SK-N-SH (cell line): ENCODE data around the gene TXNDC5. TPM values are rescaled to one million over a fixed set of nuclear protein-coding genes. Genes with fewer than 3 reads are reported as not detected.

Experiments used
- CTCF ChIA-PET: fragments of 300-600, 350-600 bp; formaldehyde crosslinking; extraction: SDS; loops from one replicate; lab custom pipeline; 2021; lab: Yijun Ruan, JAX
- POLR2A ChIA-PET: fragments of 350-600 bp; sonication (Branson Sonifier 250); formaldehyde crosslinking; extraction: SDS; loops from one replicate; lab custom pipeline; 2020; ENCODE audit warnings: antibody characterized with exemption, inconsistent platforms; lab: Yijun Ruan, JAX
- DNase-seq: peaks from one replicate; pipeline ENCODE4 v3.0.0; 2012
- H2AFZ ChIP-seq: fragments of 200-600 bp; sonication (generic); 2 replicates; pipeline ENCODE4 v1.8.1; 2016; ENCODE audit warnings: antibody characterized with exemption, mild to moderate bottlenecking, low read depth
- H3F3A ChIP-seq: fragments of 200-600 bp; sonication (generic); replicated peaks from 2 replicates; pipeline ENCODE3; 2016; ENCODE audit warnings: antibody characterized with exemption, mild to moderate bottlenecking; ENCODE audit not compliant: insufficient read depth
- H3K27ac ChIP-seq, 2 experiments: fragments of 200-500 bp in 1 of 2; fragments of 200-600 bp in 1 of 2; sonication (Bioruptor generic) in 1 of 2; sonication (generic), shearing (Covaris generic) in 1 of 2; 2 replicates each; pipeline versions ENCODE4 v1.5.1 to v1.6.1; 2014 to 2016; ENCODE audit warnings: low read depth in 2 of 2, inconsistent platforms in 1 of 2, low read length in 1 of 2, mild to moderate bottlenecking in 1 of 2, mixed read lengths in 1 of 2
- H3K27me3 ChIP-seq: fragments of 200-600 bp; sonication (generic), shearing (Covaris generic); 2 replicates; pipeline ENCODE4 v1.6.1; 2016; ENCODE audit warnings: mixed run types; ENCODE audit not compliant: insufficient read depth
- H3K36me3 ChIP-seq, 2 experiments: fragments of 200-500 bp in 1 of 2; fragments of 200-600 bp in 1 of 2; sonication (Bioruptor generic) in 1 of 2; sonication (generic) in 1 of 2; replicated peaks in 1 of 2; 2 replicates each; pipeline versions ENCODE3 to v1.5.1; 2014 to 2016; ENCODE audit warnings: low read length in 1 of 2, mild to moderate bottlenecking in 1 of 2; ENCODE audit not compliant: insufficient read depth in 2 of 2, control insufficient read depth in 1 of 2
- H3K4me1 ChIP-seq, 2 experiments: fragments of 200-500 bp in 1 of 2; fragments of 200-600 bp in 1 of 2; sonication (Bioruptor generic) in 1 of 2; sonication (generic), shearing (Covaris generic) in 1 of 2; 2 replicates each; pipeline versions ENCODE4 v1.5.1 to v1.6.1; 2014 to 2016; ENCODE audit warnings: low read depth in 1 of 2, low read length in 1 of 2, mixed run types in 1 of 2; ENCODE audit not compliant: insufficient read depth in 2 of 2, control insufficient read depth in 1 of 2
- H3K4me2 ChIP-seq: fragments of 200-600 bp; sonication (generic), shearing (Covaris generic); 2 replicates; pipeline ENCODE4 v1.6.1; 2017; ENCODE audit warnings: mixed run types
- H3K4me3 ChIP-seq, 2 experiments: fragments of 200-500 bp in 1 of 2; fragments of 200-600 bp in 1 of 2; sonication (Bioruptor generic) in 1 of 2; sonication (generic), shearing (Covaris generic) in 1 of 2; 2 replicates each; pipeline versions ENCODE4 v1.5.1 to v1.8.1; 2014 to 2016; ENCODE audit warnings: low read depth in 2 of 2, inconsistent platforms in 1 of 2, low read length in 1 of 2, mild to moderate bottlenecking in 1 of 2, mixed read lengths in 1 of 2, moderate library complexity in 1 of 2
- H3K79me2 ChIP-seq: fragments of 200-600 bp; sonication (generic); 2 replicates; pipeline ENCODE4 v1.8.1; 2017; ENCODE audit warnings: mild to moderate bottlenecking; ENCODE audit not compliant: insufficient read depth
- H3K9ac ChIP-seq: fragments of 200-600 bp; sonication (generic); 2 replicates; pipeline ENCODE4 v1.6.1; 2017; ENCODE audit warnings: mixed run types
- H3K9me2 ChIP-seq: fragments of 200-600 bp; sonication (generic); 2 replicates; pipeline ENCODE4 v1.6.1; 2017; ENCODE audit warnings: mixed run types
- H3K9me3 ChIP-seq: fragments of 200-600 bp; sonication (generic); 2 replicates; pipeline ENCODE4 v1.6.1; 2017; ENCODE audit warnings: mixed run types, mild to moderate bottlenecking, moderate library complexity
- H4K20me1 ChIP-seq: fragments of 200-600 bp; sonication (generic); 2 replicates; pipeline ENCODE4 v1.6.1; 2017; ENCODE audit warnings: mild to moderate bottlenecking, mixed run types; ENCODE audit not compliant: insufficient read depth
- CHD2 ChIP-seq: fragments of 150-350 bp; IDR thresholded peaks from 2 replicates; pipeline ENCODE4 v1.6.1; 2018; ENCODE audit warnings: low read length; ENCODE audit not compliant: partially characterized antibody
- ELF1 ChIP-seq: IDR thresholded peaks from 2 replicates; pipeline ENCODE4 v1.4.0; 2012
- EP300 ChIP-seq, 2 experiments: IDR thresholded peaks; 2 replicates each; pipeline versions ENCODE4 v1.4.0 to v1.6.1; 2012; ENCODE audit warnings: borderline replicate concordance in 1 of 2, low read depth in 1 of 2, low read length in 1 of 2
- EZH2phosphoT487 ChIP-seq: fragments of 200-600 bp; sonication (generic); IDR thresholded peaks from 2 replicates; pipeline ENCODE4 v1.6.1; 2017; ENCODE audit warnings: low read depth, mixed run types, mild to moderate bottlenecking, antibody characterized with exemption, moderate library complexity, borderline replicate concordance
- FOSL2 ChIP-seq: IDR thresholded peaks from 2 replicates; pipeline ENCODE4 v1.4.0; 2012; ENCODE audit warnings: low read depth, mild to moderate bottlenecking, moderate library complexity, borderline replicate concordance
- GATA2 ChIP-seq: sonication (generic); formaldehyde crosslinking; IDR thresholded peaks from 2 replicates; pipeline ENCODE4 v1.5.0; 2020; ENCODE audit warnings: mild to moderate bottlenecking, missing genetic modification reagents
- JUND ChIP-seq: IDR thresholded peaks from 2 replicates; pipeline ENCODE4 v1.4.0; 2012
- MEF2A ChIP-seq: IDR thresholded peaks from 2 replicates; pipeline ENCODE4 v1.4.0; 2012; ENCODE audit warnings: low read depth, borderline replicate concordance
- MXI1 ChIP-seq: IDR thresholded peaks from 2 replicates; pipeline ENCODE4 v1.6.1; 2012; ENCODE audit warnings: mild to moderate bottlenecking, low read depth, low read length, improper control_type of control experiment
- NRF1 ChIP-seq: IDR thresholded peaks from 2 replicates; pipeline ENCODE4 v1.6.1; 2012; ENCODE audit warnings: low read depth, mild to moderate bottlenecking, low read length
- POLR2AphosphoS5 ChIP-seq: IDR thresholded peaks from 2 replicates; pipeline ENCODE4 v1.6.1; 2012; ENCODE audit warnings: low read depth, low read length
- RAD21 ChIP-seq: IDR thresholded peaks from 2 replicates; pipeline ENCODE4 v1.6.1; 2012; ENCODE audit warnings: mild to moderate bottlenecking, low read length
- SMC3 ChIP-seq: IDR thresholded peaks from 2 replicates; pipeline ENCODE4 v1.6.1; 2012; ENCODE audit warnings: low read depth, low read length, improper control_type of control experiment
- WGBS: methylation state at CpG from one replicate; pipeline ENCODE4 v1.1.6; 2017; ENCODE audit warnings: low lambda C conversion rate; 5-methylcytosine and 5-hydroxymethylcytosine counted together
- polyA plus RNA-seq, 3 experiments: library from polyadenylated mRNA; depleted of rRNA; stranded (reverse); fragments of >200 nt; gene quantifications; 2 replicates each; pipeline ENCODE4 v1.2.3, GENCODE V29; 2012
- TF ChIP-seq, protein P1 (sequence below): IDR thresholded peaks from 2 replicates; pipeline ENCODE4 v1.4.0; 2012; ENCODE audit warnings: low read depth
- TF ChIP-seq, protein P2 (sequence below): fragments of 150-350 bp; IDR thresholded peaks from 2 replicates; pipeline ENCODE4 v1.6.1; 2017; ENCODE audit warnings: antibody characterized with exemption, low read length, low read depth, borderline replicate concordance
- TF ChIP-seq, protein P3 (sequence below): IDR thresholded peaks from 2 replicates; pipeline ENCODE4 v1.4.0; 2012; ENCODE audit warnings: low read depth, borderline replicate concordance
- TF ChIP-seq, protein P4 (sequence below): fragments of 200-600 bp; sonication (generic); IDR thresholded peaks from 2 replicates; pipeline ENCODE4 v1.6.1; 2017; ENCODE audit warnings: antibody characterized with exemption, mild to moderate bottlenecking, moderate library complexity
- TF ChIP-seq, protein P5 (sequence below): fragments of 150-350 bp; IDR thresholded peaks from 2 replicates; pipeline ENCODE4 v1.6.1; 2016; ENCODE audit warnings: mild to moderate bottlenecking, low read depth, low read length
- TF ChIP-seq, protein P6 (sequence below): IDR thresholded peaks from 2 replicates; pipeline ENCODE4 v1.4.0; 2012; ENCODE audit warnings: low read depth, borderline replicate concordance

TXNDC5 gene
- polyA plus RNA-seq, 1 of the 3 experiments (the other 2 are of a cell fraction), result 187 TPM

DNA sequence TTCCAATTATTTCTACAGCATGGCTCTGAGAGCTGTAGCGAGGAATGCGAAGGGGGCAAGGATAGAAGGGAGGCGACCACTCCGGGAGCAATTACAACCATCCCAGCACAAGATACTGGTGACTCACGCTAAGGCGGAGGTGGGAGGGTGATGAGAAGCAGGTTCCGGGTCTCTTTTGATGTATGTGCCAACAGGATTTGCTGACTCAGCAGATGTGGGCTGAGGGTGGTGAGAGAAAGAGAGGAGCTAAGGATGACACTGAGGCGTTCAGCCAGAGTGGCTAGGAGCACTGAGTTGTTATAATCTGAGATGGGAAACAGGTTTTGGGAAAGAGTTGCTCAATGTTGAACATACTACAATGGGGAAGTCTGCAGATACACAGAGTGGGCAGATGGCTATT lies 9.3 kb upstream of the TXNDC5 start:
- no peaks in the 10 kb centered on the region for H3K9me3 ChIP-seq
- H3K4me1 ChIP-seq, result no peaks in the 10 kb centered on the region
- H3F3A ChIP-seq, result no peaks in the 10 kb centered on the region
- H3K9me2 ChIP-seq, result no peaks in the 10 kb centered on the region
- no peak overlapping the region for H3K9ac ChIP-seq
- no peak overlapping the region for H3K4me2 ChIP-seq
- TF ChIP-seq, protein P1, sequence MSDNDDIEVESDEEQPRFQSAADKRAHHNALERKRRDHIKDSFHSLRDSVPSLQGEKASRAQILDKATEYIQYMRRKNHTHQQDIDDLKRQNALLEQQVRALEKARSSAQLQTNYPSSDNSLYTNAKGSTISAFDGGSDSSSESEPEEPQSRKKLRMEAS, result no peak
- DNase-seq, result no peak
- H4K20me1 ChIP-seq, result no peaks in the 10 kb centered on the region
- H2AFZ ChIP-seq, result no peak overlapping the region
- H3K79me2 ChIP-seq, result no peaks in the 10 kb centered on the region
- H3K36me3 ChIP-seq, result no peaks in the 10 kb centered on the region
- WGBS, result 67% methylated on average over 8 of the region's 8 CpGs
- no peak overlapping the region for H3K4me3 ChIP-seq
- CTCF ChIA-PET, result no interaction called here
- POLR2A ChIA-PET, result no interaction called here
- H3K27me3 ChIP-seq, result no peaks in the 10 kb centered on the region; the same call in 1 of the 2 replicates
- no peak overlapping the region for H3K27ac ChIP-seq

DNA sequence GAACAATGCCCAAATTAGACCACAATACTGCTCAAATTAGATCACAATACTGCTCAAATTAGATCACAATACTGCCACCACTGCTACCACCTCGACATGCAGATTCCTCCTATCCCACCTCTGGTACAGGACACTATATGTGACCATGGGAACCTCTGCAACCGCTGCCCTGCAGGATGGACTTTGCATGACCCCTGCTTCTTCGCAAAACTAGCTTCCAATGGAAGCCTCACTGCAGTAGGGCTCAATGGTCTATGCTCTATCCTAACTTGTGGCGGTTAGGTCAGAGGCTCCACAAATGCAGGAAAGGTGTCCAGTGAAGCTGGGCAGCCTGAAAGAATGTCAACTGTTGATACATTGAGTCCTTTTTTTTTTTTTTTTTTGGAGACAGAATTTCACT lies 7.8 kb upstream of the TXNDC5 start:
- Histone ChIP-seq H4K20me1 (no peaks in the 10 kb centered on the region), H3K27ac (no peak overlapping the region), H2AFZ (no peak overlapping the region), H3K9me2 (no peaks in the 10 kb centered on the region), H3F3A (no peaks in the 10 kb centered on the region), H3K9ac (no peak overlapping the region), H3K4me2 (no peak overlapping the region), H3K4me3 (no peak overlapping the region), H3K36me3 (no peaks in the 10 kb centered on the region), H3K4me1 (no peaks in the 10 kb centered on the region), H3K79me2 (no peaks in the 10 kb centered on the region)
- ChIA-PET CTCF (interaction anchor here (1.2 kb wide), 1 partner anchor 88 kb away, joined by 5 read pairs; no protein-coding TSS in a partner anchor), POLR2A (no interaction called here)
- DNase-seq, result no peak
- TF ChIP-seq CHD2, result no peak
- no peak for TF ChIP-seq MXI1
- no peak for TF ChIP-seq FOSL2
- no peak for TF ChIP-seq EP300 (IDR thresholded peaks at IDR 0.05; ENCODE audit: borderline replicate concordance in 1 of 2, low read depth in 1 of 2, low read length in 1 of 2)
- TF ChIP-seq SMC3, result no peak
- TF ChIP-seq, protein P2, sequence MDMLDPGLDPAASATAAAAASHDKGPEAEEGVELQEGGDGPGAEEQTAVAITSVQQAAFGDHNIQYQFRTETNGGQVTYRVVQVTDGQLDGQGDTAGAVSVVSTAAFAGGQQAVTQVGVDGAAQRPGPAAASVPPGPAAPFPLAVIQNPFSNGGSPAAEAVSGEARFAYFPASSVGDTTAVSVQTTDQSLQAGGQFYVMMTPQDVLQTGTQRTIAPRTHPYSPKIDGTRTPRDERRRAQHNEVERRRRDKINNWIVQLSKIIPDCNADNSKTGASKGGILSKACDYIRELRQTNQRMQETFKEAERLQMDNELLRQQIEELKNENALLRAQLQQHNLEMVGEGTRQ, result no peak
- TF ChIP-seq GATA2 (CRISPR knock-in tag), result no peak
- no peak for TF ChIP-seq MEF2A
- TF ChIP-seq RAD21, result no peak
- TF ChIP-seq, protein P3, sequence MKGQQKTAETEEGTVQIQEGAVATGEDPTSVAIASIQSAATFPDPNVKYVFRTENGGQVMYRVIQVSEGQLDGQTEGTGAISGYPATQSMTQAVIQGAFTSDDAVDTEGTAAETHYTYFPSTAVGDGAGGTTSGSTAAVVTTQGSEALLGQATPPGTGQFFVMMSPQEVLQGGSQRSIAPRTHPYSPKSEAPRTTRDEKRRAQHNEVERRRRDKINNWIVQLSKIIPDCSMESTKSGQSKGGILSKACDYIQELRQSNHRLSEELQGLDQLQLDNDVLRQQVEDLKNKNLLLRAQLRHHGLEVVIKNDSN, result no peak
- TF ChIP-seq JUND, result no peak
- TF ChIP-seq ELF1, result no peak
- TF ChIP-seq EZH2phosphoT487, result no peak
- no peak for TF ChIP-seq POLR2AphosphoS5
- no peak for TF ChIP-seq NRF1
- TF ChIP-seq, protein P4, sequence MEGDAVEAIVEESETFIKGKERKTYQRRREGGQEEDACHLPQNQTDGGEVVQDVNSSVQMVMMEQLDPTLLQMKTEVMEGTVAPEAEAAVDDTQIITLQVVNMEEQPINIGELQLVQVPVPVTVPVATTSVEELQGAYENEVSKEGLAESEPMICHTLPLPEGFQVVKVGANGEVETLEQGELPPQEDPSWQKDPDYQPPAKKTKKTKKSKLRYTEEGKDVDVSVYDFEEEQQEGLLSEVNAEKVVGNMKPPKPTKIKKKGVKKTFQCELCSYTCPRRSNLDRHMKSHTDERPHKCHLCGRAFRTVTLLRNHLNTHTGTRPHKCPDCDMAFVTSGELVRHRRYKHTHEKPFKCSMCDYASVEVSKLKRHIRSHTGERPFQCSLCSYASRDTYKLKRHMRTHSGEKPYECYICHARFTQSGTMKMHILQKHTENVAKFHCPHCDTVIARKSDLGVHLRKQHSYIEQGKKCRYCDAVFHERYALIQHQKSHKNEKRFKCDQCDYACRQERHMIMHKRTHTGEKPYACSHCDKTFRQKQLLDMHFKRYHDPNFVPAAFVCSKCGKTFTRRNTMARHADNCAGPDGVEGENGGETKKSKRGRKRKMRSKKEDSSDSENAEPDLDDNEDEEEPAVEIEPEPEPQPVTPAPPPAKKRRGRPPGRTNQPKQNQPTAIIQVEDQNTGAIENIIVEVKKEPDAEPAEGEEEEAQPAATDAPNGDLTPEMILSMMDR, result no peak
- TF ChIP-seq, protein P5, sequence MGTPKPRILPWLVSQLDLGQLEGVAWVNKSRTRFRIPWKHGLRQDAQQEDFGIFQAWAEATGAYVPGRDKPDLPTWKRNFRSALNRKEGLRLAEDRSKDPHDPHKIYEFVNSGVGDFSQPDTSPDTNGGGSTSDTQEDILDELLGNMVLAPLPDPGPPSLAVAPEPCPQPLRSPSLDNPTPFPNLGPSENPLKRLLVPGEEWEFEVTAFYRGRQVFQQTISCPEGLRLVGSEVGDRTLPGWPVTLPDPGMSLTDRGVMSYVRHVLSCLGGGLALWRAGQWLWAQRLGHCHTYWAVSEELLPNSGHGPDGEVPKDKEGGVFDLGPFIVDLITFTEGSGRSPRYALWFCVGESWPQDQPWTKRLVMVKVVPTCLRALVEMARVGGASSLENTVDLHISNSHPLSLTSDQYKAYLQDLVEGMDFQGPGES, result no peak
- TF ChIP-seq, protein P1, result no peak
- TF ChIP-seq, protein P6, sequence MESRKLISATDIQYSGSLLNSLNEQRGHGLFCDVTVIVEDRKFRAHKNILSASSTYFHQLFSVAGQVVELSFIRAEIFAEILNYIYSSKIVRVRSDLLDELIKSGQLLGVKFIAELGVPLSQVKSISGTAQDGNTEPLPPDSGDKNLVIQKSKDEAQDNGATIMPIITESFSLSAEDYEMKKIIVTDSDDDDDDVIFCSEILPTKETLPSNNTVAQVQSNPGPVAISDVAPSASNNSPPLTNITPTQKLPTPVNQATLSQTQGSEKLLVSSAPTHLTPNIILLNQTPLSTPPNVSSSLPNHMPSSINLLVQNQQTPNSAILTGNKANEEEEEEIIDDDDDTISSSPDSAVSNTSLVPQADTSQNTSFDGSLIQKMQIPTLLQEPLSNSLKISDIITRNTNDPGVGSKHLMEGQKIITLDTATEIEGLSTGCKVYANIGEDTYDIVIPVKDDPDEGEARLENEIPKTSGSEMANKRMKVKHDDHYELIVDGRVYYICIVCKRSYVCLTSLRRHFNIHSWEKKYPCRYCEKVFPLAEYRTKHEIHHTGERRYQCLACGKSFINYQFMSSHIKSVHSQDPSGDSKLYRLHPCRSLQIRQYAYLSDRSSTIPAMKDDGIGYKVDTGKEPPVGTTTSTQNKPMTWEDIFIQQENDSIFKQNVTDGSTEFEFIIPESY, result no peak
- TF ChIP-seq, all 33 proteins: peak for 0
- Histone ChIP-seq H3K27me3 (no peaks in the 10 kb centered on the region; the same call in 1 of the 2 replicates), H3K9me3 (no peaks in the 10 kb centered on the region)
- WGBS, result 52% methylated on average over 4 of the region's 4 CpGs
